COLO668 (cell line): Measurements from ENCODE around the gene MAGEA8.
"Not testable (repeated sequence)": the region's sequence is repeated elsewhere in the genome, so short reads cannot be mapped to it uniquely, and the experiment has no call there.

Source experiments
- DNase-seq: peaks from one replicate; lab custom pipeline; 2025; ENCODE audit not compliant: unreplicated experiment; lab: John Stamatoyannopoulos, UW

MAGEA8 gene

GRCh38 chrX:149903889-149904748 is 23.1 kb downstream of the MAGEA8 start:
- DNase-seq = no peak

- no peak for DNase-seq
These were observed 27.3 kb downstream of the MAGEA8 start for GRCh38 chrX:149908308-149908707.

- DNase-seq = no peak
These were observed 27.7 kb downstream of the MAGEA8 start for GRCh38 chrX:149908727-149909126.

- DNase-seq = no peak
These were observed 28.6 kb downstream of the MAGEA8 start for GRCh38 chrX:149909324-149910177.

- no peak for DNase-seq
These were observed 29.3 kb downstream of the MAGEA8 start for GRCh38 chrX:149910178-149910695.

- no peak for DNase-seq
These were observed 35.9 kb downstream of the MAGEA8 start for GRCh38 chrX:149916745-149917392.

- DNase-seq = not testable (repeated sequence)
These were observed 42.9 kb downstream of the MAGEA8 start for GRCh38 chrX:149923836-149924235.

GRCh38 chrX:149924434-149924833 is 43.5 kb downstream of the MAGEA8 start:
- not testable (repeated sequence) for DNase-seq

GRCh38 chrX:149927245-149927963 is 46.4 kb downstream of the MAGEA8 start:
- DNase-seq = not testable (repeated sequence)

GRCh38 chrX:149927964-149928258 is 46.9 kb downstream of the MAGEA8 start:
- DNase-seq = not testable (repeated sequence)

- not testable (repeated sequence) for DNase-seq
These were observed 47.7 kb downstream of the MAGEA8 start for GRCh38 chrX:149928635-149929034.

- not testable (repeated sequence) for DNase-seq
These were observed 48.4 kb downstream of the MAGEA8 start, which contains the start of gene HSFX4 for GRCh38 chrX:149929400-149929799. Gene HSFX4 (plus strand): TSS chrX:149929573. CDS start chrX:149929645, 72 bp downstream.

GRCh38 chrX:149931355-149931754 is 50.4 kb downstream of the MAGEA8 start:
- not testable (repeated sequence) for DNase-seq

GRCh38 chrX:149932150-149932549 is 51.2 kb downstream of the MAGEA8 start:
- DNase-seq = not testable (repeated sequence)

- not testable (repeated sequence) for DNase-seq
These were observed 52.0 kb downstream of the MAGEA8 start for GRCh38 chrX:149932970-149933369.

GRCh38 chrX:149933547-149933946 is 52.6 kb downstream of the MAGEA8 start:
- not testable (repeated sequence) for DNase-seq
